Glutamatergic neuron (in vitro differentiated cells): Measurements from ENCODE around the gene FAM168B. TPM values are rescaled to one million over a fixed set of nuclear protein-coding genes. Genes with fewer than 3 reads are reported as not detected.

Experiments
- DNase-seq: peaks from one replicate; pipeline ENCODE4 v3.0.0; 2022
- H3K27ac Mint-ChIP-seq: one replicate; pipeline ENCODE4 v1.8.0; 2020; ENCODE audit warnings: mild to moderate bottlenecking, mixed read lengths, inconsistent platforms; ENCODE audit not compliant: unreplicated experiment
- H3K27me3 Mint-ChIP-seq: one replicate; pipeline ENCODE4 v1.8.0; 2020; ENCODE audit warnings: mild to moderate bottlenecking, moderate library complexity, mixed read lengths, inconsistent platforms; ENCODE audit not compliant: unreplicated experiment
- H3K36me3 Mint-ChIP-seq: one replicate; pipeline ENCODE4 v1.8.0; 2020; ENCODE audit warnings: mild to moderate bottlenecking, mixed read lengths, inconsistent platforms; ENCODE audit not compliant: unreplicated experiment
- H3K4me1 Mint-ChIP-seq: one replicate; pipeline ENCODE4 v1.8.0; 2020; ENCODE audit warnings: mild to moderate bottlenecking, low read depth, mixed read lengths, inconsistent platforms; ENCODE audit not compliant: unreplicated experiment
- H3K4me3 Mint-ChIP-seq: one replicate; pipeline ENCODE4 v1.8.0; 2020; ENCODE audit warnings: mild to moderate bottlenecking, mixed read lengths, inconsistent platforms; ENCODE audit not compliant: unreplicated experiment
- H3K9me3 Mint-ChIP-seq: one replicate; pipeline ENCODE4 v1.8.0; 2020; ENCODE audit warnings: mild to moderate bottlenecking, moderate library complexity, mixed read lengths, inconsistent platforms; ENCODE audit not compliant: unreplicated experiment
- CTCF ChIP-seq: fragments of 200-600 bp; sonication (generic); IDR thresholded peaks from one replicate; pipeline ENCODE4 v1.5.0; 2021; ENCODE audit not compliant: partially characterized antibody, unreplicated experiment
- total RNA-seq: library from RNA; stranded (reverse); fragmentation: NEBNext Ultra II Directional; extraction: Animal tissue kit (Norgen Biotek cat#: 25700); gene quantifications from one replicate; pipeline ENCODE4 v1.2.1, GENCODE V29; 2021; ENCODE audit not compliant: unreplicated experiment

FAM168B gene
- total RNA-seq, 1 donor from 2014 or later: 118 TPM

- peak overlapping the region; percentile 97 for H3K4me3 Mint-ChIP-seq
- H3K9me3 Mint-ChIP-seq: peaks cover 5% of the 10 kb centered on the region
- H3K4me1 Mint-ChIP-seq: peaks cover 10% of the 10 kb centered on the region
- no peak for TF ChIP-seq CTCF
- peak overlapping the region; percentile 78 for H3K27ac Mint-ChIP-seq
- no peaks in the 10 kb centered on the region for H3K36me3 Mint-ChIP-seq
- H3K27me3 Mint-ChIP-seq: no peaks in the 10 kb centered on the region
- DNase-seq: no peak
These were observed 11.4 kb upstream of the FAM168B start for GRCh38 chr2:131104487-131105155.

- H3K27ac Mint-ChIP-seq: no peak overlapping the region
- TF ChIP-seq CTCF: no peak
- no peaks in the 10 kb centered on the region for H3K27me3 Mint-ChIP-seq
- no peak overlapping the region for H3K4me3 Mint-ChIP-seq
- peaks cover 5% of the 10 kb centered on the region for H3K9me3 Mint-ChIP-seq
- peaks cover 10% of the 10 kb centered on the region for H3K4me1 Mint-ChIP-seq
- no peak for DNase-seq
- H3K36me3 Mint-ChIP-seq: no peaks in the 10 kb centered on the region
These were observed 9.9 kb upstream of the FAM168B start for GRCh38 chr2:131103165-131103564.

GRCh38 chr2:131094463-131095281 lies 1.4 kb upstream of the FAM168B start:
- peak overlapping the region; percentile 95 for H3K27ac Mint-ChIP-seq
- H3K4me1 Mint-ChIP-seq: no peaks in the 10 kb centered on the region
- H3K4me3 Mint-ChIP-seq: peak overlapping the region; percentile 96
- H3K9me3 Mint-ChIP-seq: peaks cover 9% of the 10 kb centered on the region
- no peak for DNase-seq
- peaks cover 2% of the 10 kb centered on the region for H3K27me3 Mint-ChIP-seq
- no peak for TF ChIP-seq CTCF
- no peaks in the 10 kb centered on the region for H3K36me3 Mint-ChIP-seq

GRCh38 chr2:131093696-131094462 lies 619 bp upstream of the FAM168B start:
- no peaks in the 10 kb centered on the region for H3K4me1 Mint-ChIP-seq
- peaks cover 2% of the 10 kb centered on the region for H3K27me3 Mint-ChIP-seq
- no peak for TF ChIP-seq CTCF
- H3K36me3 Mint-ChIP-seq: no peaks in the 10 kb centered on the region
- DNase-seq: no peak
- H3K27ac Mint-ChIP-seq: peak overlapping the region; percentile 95
- H3K4me3 Mint-ChIP-seq: peak overlapping the region; percentile 96
- peaks cover 9% of the 10 kb centered on the region for H3K9me3 Mint-ChIP-seq
